HG03378 (cell line): ENCODE measurements around the gene LYST.
"Not testable (repeated sequence)": the region's sequence is repeated elsewhere in the genome, so short reads cannot be mapped to it uniquely, and the experiment has no call there.

Experiments used
- ATAC-seq: cut with Tn5 transposase; IDR thresholded peaks from one replicate; pipeline ENCODE4 v1.9.1; 2021; ENCODE audit warnings: mild to moderate bottlenecking, moderate library complexity; ENCODE audit not compliant: unreplicated experiment

The LYST gene

GRCh38 chr1:235825229-235825628 is 41.5 kb downstream of the LYST start:
- ATAC-seq = no peak

- no peak for ATAC-seq
Measured at GRCh38 chr1:235823684-235824083, 43.0 kb downstream of the LYST start.

- ATAC-seq = no peak
Measured at GRCh38 chr1:235822685-235823084, 44.0 kb downstream of the LYST start.

- no peak for ATAC-seq
Measured at GRCh38 chr1:235821361-235821981, 45.2 kb downstream of the LYST start.

GRCh38 chr1:235820061-235820460 is 46.6 kb downstream of the LYST start:
- no peak for ATAC-seq

GRCh38 chr1:235818632-235819136 is 48.0 kb downstream of the LYST start:
- no peak for ATAC-seq

- ATAC-seq = no peak
Measured at GRCh38 chr1:235817101-235817728, 49.5 kb downstream of the LYST start.

- ATAC-seq = no peak
Measured at GRCh38 chr1:235809688-235810397, 56.9 kb downstream of the LYST start.

- no peak for ATAC-seq
Measured at GRCh38 chr1:235808223-235808622, 58.5 kb downstream of the LYST start.

GRCh38 chr1:235806123-235806522 is 60.6 kb downstream of the LYST start:
- no peak for ATAC-seq

- no peak for ATAC-seq
Measured at GRCh38 chr1:235802573-235803346, 63.9 kb downstream of the LYST start.

GRCh38 chr1:235799264-235799663 is 67.4 kb downstream of the LYST start:
- ATAC-seq = no peak

GRCh38 chr1:235791532-235792060 is 75.1 kb downstream of the LYST start:
- ATAC-seq = no peak

- no peak for ATAC-seq
Measured at GRCh38 chr1:235790123-235790522, 76.6 kb downstream of the LYST start.

GRCh38 chr1:235786227-235786898 is 80.3 kb downstream of the LYST start:
- not testable (repeated sequence) for ATAC-seq

GRCh38 chr1:235784950-235785349 is 81.8 kb downstream of the LYST start:
- ATAC-seq = no peak

- no peak for ATAC-seq
Measured at GRCh38 chr1:235783148-235783776, 83.4 kb downstream of the LYST start.

- no peak for ATAC-seq
Measured at GRCh38 chr1:235782601-235783000, 84.1 kb downstream of the LYST start.

GRCh38 chr1:235781807-235782206 is 84.9 kb downstream of the LYST start:
- no peak for ATAC-seq

GRCh38 chr1:235779770-235780169 is 86.9 kb downstream of the LYST start:
- no peak for ATAC-seq
